Smooth muscle cell (in vitro differentiated cells): ENCODE measurements around the gene CD151. TPM values are rescaled to one million over a fixed set of nuclear protein-coding genes. Genes with fewer than 3 reads are reported as not detected.

ENCODE experiments used
- DNase-seq: peaks from one replicate; lab custom pipeline; 2025; ENCODE audit not compliant: unreplicated experiment; lab: John Stamatoyannopoulos, UW
- H2AFZ ChIP-seq: fragments of 200-600 bp; sonication (generic); 2 replicates; pipeline ENCODE4 v1.6.0; 2016; ENCODE audit warnings: antibody characterized with exemption, low read depth, mild to moderate bottlenecking
- H3F3A ChIP-seq: fragments of 200-600 bp; sonication (generic); 2 replicates; pipeline ENCODE4 v1.6.0; 2017; ENCODE audit warnings: antibody characterized with exemption, low read depth
- H3K27ac ChIP-seq: fragments of 200-600 bp; sonication (generic); 2 replicates; pipeline ENCODE4 v1.5.1; 2016; ENCODE audit warnings: low read depth, mild to moderate bottlenecking
- H3K27me3 ChIP-seq: fragments of 200-600 bp; sonication (generic); 2 replicates; pipeline ENCODE4 v1.6.1; 2016; ENCODE audit warnings: low read depth, mild to moderate bottlenecking
- H3K36me3 ChIP-seq: fragments of 200-600 bp; sonication (generic); 2 replicates; pipeline ENCODE4 v1.5.1; 2016; ENCODE audit warnings: low read depth
- H3K4me1 ChIP-seq: fragments of 200-600 bp; sonication (generic); 2 replicates; pipeline ENCODE4 v1.5.1; 2016; ENCODE audit warnings: low read depth
- H3K4me2 ChIP-seq: fragments of 200-600 bp; sonication (generic); 2 replicates; pipeline ENCODE4 v1.6.0; 2016; ENCODE audit warnings: mild to moderate bottlenecking
- H3K4me3 ChIP-seq: fragments of 200-600 bp; sonication (generic); 2 replicates; pipeline ENCODE4 v1.5.1; 2016; ENCODE audit warnings: mild to moderate bottlenecking
- H3K79me2 ChIP-seq: fragments of 200-600 bp; sonication (generic); 2 replicates; pipeline ENCODE4 v1.6.0; 2016; ENCODE audit warnings: low read depth, mild to moderate bottlenecking
- H3K9ac ChIP-seq: fragments of 200-600 bp; sonication (generic); 2 replicates; pipeline ENCODE4 v1.6.0; 2016; ENCODE audit warnings: low read depth
- H3K9me3 ChIP-seq: fragments of 200-600 bp; sonication (generic); replicated peaks from 2 replicates; pipeline ENCODE4 v1.5.1; 2016; ENCODE audit warnings: low read depth
- H4K20me1 ChIP-seq: fragments of 200-600 bp; sonication (generic); 2 replicates; pipeline ENCODE4 v1.6.0; 2016; ENCODE audit warnings: low read depth
- CTCF ChIP-seq: fragments of 200-600 bp; sonication (generic); IDR thresholded peaks from 2 replicates; pipeline ENCODE4 v1.5.1; 2017; ENCODE audit warnings: borderline replicate concordance, mild to moderate bottlenecking, antibody characterized with exemption; ENCODE audit not compliant: insufficient read depth, poor library complexity, severe bottlenecking
- WGBS: methylation state at CpG from one replicate; pipeline ENCODE4 v1.1.7; 2016; ENCODE audit warnings: low lambda C conversion rate; 5-methylcytosine and 5-hydroxymethylcytosine counted together
- polyA plus RNA-seq: library from polyadenylated mRNA; unstranded; fragments of >200 nt; fragmentation: Nextera tagmentation; extraction: Ambion mirVana; gene quantifications from 2 replicates; pipeline ENCODE4 v1.2.1, GENCODE V29; 2016
- total RNA-seq: library from RNA; depleted of rRNA; stranded (reverse); fragments of >200 nt; gene quantifications from 2 replicates; pipeline ENCODE4 v1.2.3, GENCODE V29; 2014

CD151 gene
- total and polyA plus RNA-seq, 2 experiments from 2014 or later = 256 to 391 TPM

DNA sequence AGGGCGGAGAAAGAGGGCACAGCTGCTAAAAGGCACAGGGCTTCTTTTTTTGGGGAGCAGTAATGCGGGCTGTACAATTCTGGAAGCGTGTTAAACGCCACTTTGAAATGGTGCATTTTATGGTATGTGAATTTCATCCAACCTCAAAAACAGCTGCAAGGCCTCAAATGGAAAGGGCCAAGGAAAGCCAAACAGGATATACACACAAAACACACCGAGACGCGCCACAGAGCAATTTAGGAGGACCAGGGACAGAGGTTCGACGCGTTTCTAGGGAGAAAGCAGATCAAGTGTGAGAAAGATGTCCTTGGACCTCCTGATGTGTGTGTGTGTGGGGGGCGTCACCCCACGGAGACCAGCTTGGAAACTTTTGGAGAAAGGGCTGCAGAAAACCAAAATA is 41.0 kb downstream of the CD151 start:
- H2AFZ ChIP-seq = no peak overlapping the region
- TF ChIP-seq CTCF = no peak
- no peaks in the 10 kb centered on the region for H3K79me2 ChIP-seq
- no peak for DNase-seq
- no peaks in the 10 kb centered on the region for H3K27me3 ChIP-seq
- no peaks in the 10 kb centered on the region for H4K20me1 ChIP-seq
- no peak overlapping the region for H3K27ac ChIP-seq
- 86% methylated on average over 12 of the region's 12 CpGs for WGBS
- H3K4me2 ChIP-seq = no peak overlapping the region
- no peaks in the 10 kb centered on the region for H3K36me3 ChIP-seq
- H3K4me3 ChIP-seq = no peak overlapping the region
- no peaks in the 10 kb centered on the region for H3K9me3 ChIP-seq
- H3K4me1 ChIP-seq = no peaks in the 10 kb centered on the region
- no peaks in the 10 kb centered on the region for H3F3A ChIP-seq
- H3K9ac ChIP-seq = no peak overlapping the region

- no peaks in the 10 kb centered on the region for H3K36me3 ChIP-seq
- H3K27ac ChIP-seq = no peak overlapping the region
- H3K79me2 ChIP-seq = no peaks in the 10 kb centered on the region
- no peak for DNase-seq
- no peaks in the 10 kb centered on the region for H3K4me1 ChIP-seq
- H3K9ac ChIP-seq = no peak overlapping the region
- no peaks in the 10 kb centered on the region for H4K20me1 ChIP-seq
- no peak overlapping the region for H3K4me3 ChIP-seq
- H3F3A ChIP-seq = no peaks in the 10 kb centered on the region
- no peaks in the 10 kb centered on the region for H3K9me3 ChIP-seq
- no peak overlapping the region for H3K4me2 ChIP-seq
- H3K27me3 ChIP-seq = no peaks in the 10 kb centered on the region
- 96% methylated on average over 16 of the region's 16 CpGs for WGBS
- H2AFZ ChIP-seq = no peak overlapping the region
- TF ChIP-seq CTCF = no peak
Observed at GRCh38 chr11:875203-875602, 42.5 kb downstream of the CD151 start.

GRCh38 chr11:875769-876301 is 43.1 kb downstream of the CD151 start:
- Histone ChIP-seq H3K36me3 (no peaks in the 10 kb centered on the region), H3K27ac (no peak overlapping the region), H3K4me1 (no peaks in the 10 kb centered on the region), H3K4me2 (no peak overlapping the region), H3F3A (no peaks in the 10 kb centered on the region), H2AFZ (no peak overlapping the region), H3K79me2 (no peaks in the 10 kb centered on the region), H3K9ac (no peak overlapping the region), H3K27me3 (no peaks in the 10 kb centered on the region), H3K4me3 (no peak overlapping the region), H3K9me3 (no peaks in the 10 kb centered on the region), H4K20me1 (no peaks in the 10 kb centered on the region)
- no peak for TF ChIP-seq CTCF
- 95% methylated on average over 21 of the region's 21 CpGs for WGBS
- DNase-seq = no peak

- Histone ChIP-seq H3K9ac (no peak overlapping the region), H3K27me3 (no peaks in the 10 kb centered on the region), H3K27ac (no peak overlapping the region), H3F3A (no peaks in the 10 kb centered on the region), H3K4me1 (no peaks in the 10 kb centered on the region), H3K9me3 (no peaks in the 10 kb centered on the region), H2AFZ (no peak overlapping the region), H3K79me2 (no peaks in the 10 kb centered on the region), H3K36me3 (no peaks in the 10 kb centered on the region), H3K4me2 (no peak overlapping the region), H4K20me1 (no peaks in the 10 kb centered on the region), H3K4me3 (no peak overlapping the region)
- TF ChIP-seq CTCF = no peak
- WGBS = 86% methylated on average over 12 of the region's 12 CpGs
- DNase-seq = no peak
Observed at GRCh38 chr11:876545-876944, 43.8 kb downstream of the CD151 start.
